ENCODE data around the gene CIAPIN1. TPM values are rescaled to one million over a fixed set of nuclear protein-coding genes. Genes with fewer than 3 reads are reported as not detected.

CIAPIN1 gene
- total and polyA plus RNA-seq, 9 donors, result 45.8 to 65.8 (median 59.7) TPM

DNA sequence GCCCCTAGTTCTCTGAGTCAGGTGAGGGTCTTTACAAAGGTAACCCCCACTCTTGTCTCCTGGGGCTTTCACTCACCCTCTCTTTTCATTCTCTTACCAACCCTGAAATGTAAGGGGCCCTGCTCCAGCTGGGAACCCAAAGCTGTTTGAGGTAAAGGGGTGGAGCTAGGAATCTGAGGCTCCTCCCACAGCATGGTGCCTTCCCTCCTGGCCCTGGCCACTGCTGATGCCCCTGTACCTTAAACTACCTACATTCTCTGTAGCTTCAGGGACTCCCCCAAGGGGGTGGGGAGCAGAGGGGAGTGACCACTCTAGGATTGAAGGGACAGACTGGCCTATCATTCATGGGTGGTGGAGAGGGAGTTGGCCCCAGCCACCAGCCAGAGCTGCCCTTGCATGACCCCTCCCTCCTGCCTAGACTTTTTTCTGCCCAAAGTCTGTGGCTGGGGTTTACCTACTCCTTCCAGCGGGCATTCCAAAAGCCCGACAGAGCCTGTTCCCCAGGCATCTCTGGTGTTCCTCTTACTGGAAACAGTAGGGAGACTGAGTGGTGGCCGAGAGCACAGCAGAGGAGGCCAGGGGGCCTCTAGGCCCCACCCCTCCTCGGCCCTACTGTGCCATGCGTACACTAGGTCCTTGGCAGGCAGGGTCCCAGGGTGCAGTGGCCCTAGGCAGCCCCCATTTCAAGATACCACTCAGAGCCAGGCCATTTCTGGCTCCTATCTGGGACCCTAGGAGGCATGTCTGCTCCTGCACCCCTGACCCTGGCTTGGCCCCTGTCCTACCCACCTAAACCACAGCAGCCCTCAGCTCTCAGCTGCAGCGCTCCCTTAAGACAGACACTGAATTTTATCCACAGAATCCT lies 29.6 kb upstream of the CIAPIN1 start:
- Histone ChIP-seq H3K9me3 (replicated peaks; ENCODE audit: control insufficient read depth, low read depth, low read length) (no peaks in the 10 kb centered on the region), H3K27me3 (ENCODE audit: control insufficient read depth, insufficient read depth, low read length) (peaks cover 5% of the 10 kb centered on the region), H3K36me3 (ENCODE audit: control insufficient read depth, insufficient read depth, low read length) (peaks cover 21% of the 10 kb centered on the region), H3K4me3 (ENCODE audit: low read length) (no peak overlapping the region), H3K4me1 (ENCODE audit: control insufficient read depth, insufficient read depth, low read length) (peaks cover 41% of the 10 kb centered on the region), H3K27ac (ENCODE audit: low read length) (no peak overlapping the region)
- no peak for DNase-seq
- WGBS (ENCODE audit: insufficient coverage), result 69% methylated on average over 5 of the region's 6 CpGs

DNA sequence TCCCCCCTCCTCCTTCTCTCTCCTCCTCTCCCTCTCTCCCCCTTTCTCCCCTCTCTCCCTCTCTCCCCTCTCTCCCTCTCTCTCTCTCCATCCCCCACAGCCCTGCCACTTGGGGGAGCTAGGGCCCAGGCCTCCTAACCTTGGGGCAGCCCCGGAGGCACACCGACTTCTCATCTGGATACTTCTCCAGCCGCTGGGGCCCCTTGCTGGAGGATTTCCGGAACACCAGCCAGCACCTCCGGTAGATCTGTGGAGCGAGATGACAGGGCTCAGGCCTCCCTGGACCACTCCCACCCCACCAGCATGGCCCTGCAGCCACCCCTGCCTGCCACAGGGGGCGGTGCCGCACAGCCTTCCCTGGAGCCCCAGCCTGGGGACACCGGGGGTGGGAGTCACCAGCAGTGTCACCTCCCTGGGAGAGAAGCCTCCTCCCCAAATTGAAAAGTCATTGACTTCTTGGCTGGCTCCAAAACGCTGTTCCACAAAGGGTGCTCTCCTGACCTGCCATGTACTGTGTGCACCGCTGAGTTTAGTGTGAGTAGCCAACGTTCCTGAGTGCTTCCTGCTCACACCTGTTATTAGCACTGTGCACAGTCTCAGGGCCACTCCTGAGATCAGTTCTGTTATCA lies 28.6 kb upstream of the CIAPIN1 start:
- WGBS (ENCODE audit: insufficient coverage), result 8% methylated on average over 7 of the region's 12 CpGs
- Histone ChIP-seq H3K27ac (ENCODE audit: low read length) (no peak overlapping the region), H3K4me1 (ENCODE audit: control insufficient read depth, insufficient read depth, low read length) (peaks cover 44% of the 10 kb centered on the region), H3K36me3 (ENCODE audit: control insufficient read depth, insufficient read depth, low read length) (peaks cover 29% of the 10 kb centered on the region), H3K4me3 (ENCODE audit: low read length) (no peak overlapping the region), H3K27me3 (ENCODE audit: control insufficient read depth, insufficient read depth, low read length) (peaks cover 5% of the 10 kb centered on the region), H3K9me3 (replicated peaks; ENCODE audit: control insufficient read depth, low read depth, low read length) (no peaks in the 10 kb centered on the region)
- DNase-seq, result peak; percentile 30

DNA sequence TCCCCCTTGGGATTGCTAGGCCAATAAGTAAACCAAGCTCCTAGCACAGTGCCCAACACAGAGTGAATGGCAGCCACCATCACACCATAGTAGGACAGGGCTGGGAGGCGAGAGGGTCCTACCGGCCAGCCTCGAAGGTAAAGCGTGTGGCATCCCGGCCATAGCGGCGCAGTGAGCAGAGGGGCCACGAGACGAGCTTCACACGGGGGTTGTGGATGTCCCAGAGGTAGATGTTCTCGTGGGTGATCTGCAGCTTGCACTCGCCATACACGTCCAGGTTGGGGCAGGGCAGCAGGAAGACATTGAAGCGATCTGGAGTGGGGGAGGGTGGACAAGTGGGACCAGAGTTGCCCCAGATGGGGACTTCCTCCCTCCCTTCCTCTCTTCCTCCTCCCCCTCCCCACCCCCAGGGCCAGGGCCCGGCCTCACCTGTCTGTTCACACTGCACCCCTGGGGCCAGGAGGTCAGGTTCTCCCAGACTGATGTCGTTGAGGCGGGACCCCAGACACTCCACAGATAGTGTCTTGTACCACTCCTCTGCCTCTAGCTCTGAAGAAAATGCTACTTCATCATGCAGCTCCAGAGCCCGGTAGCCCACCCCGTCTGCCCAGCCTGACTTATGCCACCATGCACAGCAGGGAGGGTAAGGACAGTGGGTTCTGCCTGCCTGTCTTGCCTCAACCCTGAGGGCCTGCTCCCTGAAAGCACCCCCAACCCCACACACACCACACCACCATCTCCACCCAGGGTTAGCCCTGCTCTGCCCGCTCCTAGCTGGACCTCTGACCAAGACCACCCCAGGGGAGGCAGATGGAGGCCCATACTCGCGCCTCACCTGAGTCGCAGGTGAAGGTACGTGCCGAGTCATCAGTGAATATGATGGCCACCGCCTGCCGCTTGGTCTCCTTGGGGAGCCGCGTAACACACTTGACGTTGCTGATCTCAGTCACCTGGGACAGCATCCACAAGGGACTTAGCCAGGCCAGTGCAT lies 27.8 kb upstream of the CIAPIN1 start:
- Histone ChIP-seq H3K4me1 (ENCODE audit: control insufficient read depth, insufficient read depth, low read length) (peaks cover 42% of the 10 kb centered on the region), H3K36me3 (ENCODE audit: control insufficient read depth, insufficient read depth, low read length) (peaks cover 38% of the 10 kb centered on the region), H3K27me3 (ENCODE audit: control insufficient read depth, insufficient read depth, low read length) (peaks cover 5% of the 10 kb centered on the region), H3K4me3 (ENCODE audit: low read length) (no peak overlapping the region), H3K27ac (ENCODE audit: low read length) (no peak overlapping the region), H3K9me3 (replicated peaks; ENCODE audit: control insufficient read depth, low read depth, low read length) (no peaks in the 10 kb centered on the region)
- DNase-seq, result no peak
- 73% methylated on average over 20 of the region's 30 CpGs for WGBS (ENCODE audit: insufficient coverage)

DNA sequence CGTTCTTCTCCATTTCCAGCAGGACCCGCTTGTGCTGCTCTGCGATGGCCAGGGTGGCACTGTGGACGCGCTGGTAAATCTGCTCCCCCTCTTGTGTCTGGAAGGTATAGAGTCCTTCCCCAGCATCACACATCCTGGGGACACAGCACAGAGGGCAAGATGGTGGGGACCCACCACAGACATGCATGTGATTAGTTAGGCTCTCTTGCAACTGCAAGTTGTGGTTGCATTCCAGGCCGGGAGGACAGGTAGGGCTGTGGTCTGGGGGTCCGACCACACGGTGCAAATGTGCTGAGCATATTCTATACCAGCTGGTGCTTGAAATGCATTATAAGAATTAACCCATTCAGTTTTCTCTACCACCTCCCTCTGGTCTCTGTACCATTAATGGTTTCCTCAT lies 26.7 kb upstream of the CIAPIN1 start:
- 50% methylated on average over 1 of the region's 8 CpGs for WGBS (ENCODE audit: insufficient coverage)
- H3K4me1 ChIP-seq (ENCODE audit: control insufficient read depth, insufficient read depth, low read length), result peaks cover 32% of the 10 kb centered on the region

DNA sequence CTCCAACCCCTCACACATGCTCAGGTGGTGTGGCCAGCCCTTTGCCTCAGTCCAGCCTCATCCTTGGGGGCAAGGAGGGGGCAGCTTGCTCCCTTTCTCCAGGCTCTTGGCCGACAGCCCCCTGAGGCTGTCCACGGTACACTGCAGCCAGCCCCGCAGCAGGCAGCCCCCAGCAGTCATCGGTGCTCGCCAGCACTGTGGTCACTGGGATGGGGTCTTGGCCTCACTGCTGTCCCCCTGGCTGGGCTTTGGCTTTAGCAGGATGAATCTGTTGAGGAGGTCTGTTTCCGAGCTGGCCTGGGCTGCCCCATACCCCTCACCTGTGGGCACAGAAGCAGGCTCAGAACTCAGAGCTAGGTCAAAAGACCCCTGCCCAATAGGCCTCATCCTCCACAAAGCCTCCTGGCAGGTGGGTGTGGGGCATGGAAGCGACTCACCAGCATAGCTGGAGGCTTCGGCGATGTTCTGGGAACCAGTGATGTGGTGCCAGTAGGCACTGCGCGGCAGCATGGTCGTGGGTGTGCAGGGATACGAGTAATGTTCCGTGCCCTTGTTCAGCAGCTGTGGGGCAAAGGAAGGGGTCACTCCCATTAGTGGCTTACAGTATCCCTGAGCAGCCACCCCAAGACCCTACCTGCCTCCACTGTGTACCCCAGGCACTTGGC lies 26.1 kb upstream of the CIAPIN1 start:
- Histone ChIP-seq H3K36me3 (ENCODE audit: control insufficient read depth, insufficient read depth, low read length) (peaks cover 53% of the 10 kb centered on the region), H3K9me3 (replicated peaks; ENCODE audit: control insufficient read depth, low read depth, low read length) (no peaks in the 10 kb centered on the region), H3K4me3 (ENCODE audit: low read length) (no peak overlapping the region), H3K4me1 (ENCODE audit: control insufficient read depth, insufficient read depth, low read length) (peaks cover 26% of the 10 kb centered on the region), H3K27me3 (ENCODE audit: control insufficient read depth, insufficient read depth, low read length) (no peaks in the 10 kb centered on the region), H3K27ac (ENCODE audit: low read length) (no peak overlapping the region)
- no peak for DNase-seq
- 83% methylated on average over 8 of the region's 14 CpGs for WGBS (ENCODE audit: insufficient coverage)

More for the DNA sequence above, 26.7 kb upstream of the CIAPIN1 start:
- H3K27me3 ChIP-seq (ENCODE audit: control insufficient read depth, insufficient read depth, low read length), result no peaks in the 10 kb centered on the region
- no peak overlapping the region for H3K27ac ChIP-seq (ENCODE audit: low read length)
- H3K36me3 ChIP-seq (ENCODE audit: control insufficient read depth, insufficient read depth, low read length), result peaks cover 49% of the 10 kb centered on the region
- no peaks in the 10 kb centered on the region for H3K9me3 ChIP-seq (replicated peaks; ENCODE audit: control insufficient read depth, low read depth, low read length)
- no peak for DNase-seq
- H3K4me3 ChIP-seq (ENCODE audit: low read length), result no peak overlapping the region

DNA sequence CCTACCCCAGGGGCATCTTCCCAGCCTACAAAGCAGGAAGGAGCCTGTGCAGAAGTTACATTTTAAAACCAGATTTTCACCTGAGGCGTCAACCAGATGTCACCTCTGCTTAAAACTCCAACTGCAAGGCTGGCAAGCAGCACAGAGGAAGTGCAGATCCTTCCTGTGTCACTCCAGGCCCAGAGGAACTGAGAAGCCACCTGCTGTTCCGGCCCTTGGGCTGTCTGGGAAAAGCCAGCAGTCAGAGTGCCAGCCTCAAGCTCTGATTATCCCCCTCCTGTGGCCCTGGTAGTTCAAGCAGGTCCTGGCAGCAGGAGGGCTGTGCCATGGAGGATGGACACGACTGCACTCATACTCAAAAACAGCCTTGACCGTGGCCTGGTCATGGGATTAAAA lies 25.5 kb upstream of the CIAPIN1 start:
- DNase-seq, result no peak
- Histone ChIP-seq H3K9me3 (replicated peaks; ENCODE audit: control insufficient read depth, low read depth, low read length) (no peaks in the 10 kb centered on the region), H3K27ac (ENCODE audit: low read length) (no peak overlapping the region), H3K36me3 (ENCODE audit: control insufficient read depth, insufficient read depth, low read length) (peaks cover 59% of the 10 kb centered on the region), H3K4me1 (ENCODE audit: control insufficient read depth, insufficient read depth, low read length) (peaks cover 21% of the 10 kb centered on the region), H3K4me3 (ENCODE audit: low read length) (no peak overlapping the region), H3K27me3 (ENCODE audit: control insufficient read depth, insufficient read depth, low read length) (no peaks in the 10 kb centered on the region)
- WGBS (ENCODE audit: insufficient coverage), result 46% methylated on average over 2 of the region's 4 CpGs

DNA sequence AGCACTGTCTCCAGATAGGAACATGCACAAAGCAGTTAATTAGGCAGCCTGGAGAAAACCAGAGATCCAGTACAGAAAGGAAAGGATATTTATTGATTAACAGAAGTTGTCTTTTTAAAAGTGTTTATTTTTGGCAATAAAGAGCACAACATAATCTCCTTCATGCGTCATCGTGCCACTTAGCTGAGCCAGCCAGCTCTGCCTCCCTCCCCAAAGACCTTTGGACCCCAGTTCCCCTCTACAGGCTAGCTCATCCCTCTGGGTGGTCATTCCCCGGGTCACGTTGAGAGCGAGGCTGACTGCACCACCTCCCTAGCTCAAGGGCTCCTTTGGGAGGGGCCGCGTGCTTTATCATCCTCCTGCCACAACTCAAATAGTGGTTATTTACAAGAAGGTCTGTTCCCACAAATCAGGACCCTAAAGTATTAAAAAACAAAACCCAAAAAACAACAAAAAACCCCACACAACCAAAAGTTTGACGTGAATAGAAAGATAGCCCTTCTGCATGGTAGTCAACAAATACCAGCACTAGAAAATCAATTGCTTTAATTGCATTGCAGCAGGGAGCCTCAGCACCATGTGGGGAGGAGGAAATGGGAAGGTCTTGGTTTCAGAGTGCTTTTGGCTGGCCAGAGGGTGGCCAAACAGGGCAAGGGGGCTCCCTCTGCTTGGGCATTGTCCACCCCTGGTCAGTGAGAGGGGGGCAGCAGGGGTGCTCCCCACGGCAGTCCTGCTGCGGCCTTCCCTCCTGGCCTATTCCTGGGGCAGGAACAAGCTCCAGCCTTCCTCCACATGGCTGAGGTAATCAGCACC lies 24.9 kb upstream of the CIAPIN1 start:
- no peak for DNase-seq
- Histone ChIP-seq H3K4me1 (ENCODE audit: control insufficient read depth, insufficient read depth, low read length) (peaks cover 21% of the 10 kb centered on the region), H3K27ac (ENCODE audit: low read length) (no peak overlapping the region), H3K4me3 (ENCODE audit: low read length) (no peak overlapping the region), H3K36me3 (ENCODE audit: control insufficient read depth, insufficient read depth, low read length) (peaks cover 63% of the 10 kb centered on the region), H3K9me3 (replicated peaks; ENCODE audit: control insufficient read depth, low read depth, low read length) (no peaks in the 10 kb centered on the region), H3K27me3 (ENCODE audit: control insufficient read depth, insufficient read depth, low read length) (no peaks in the 10 kb centered on the region)
- 49% methylated on average over 7 of the region's 10 CpGs for WGBS (ENCODE audit: insufficient coverage)

DNA sequence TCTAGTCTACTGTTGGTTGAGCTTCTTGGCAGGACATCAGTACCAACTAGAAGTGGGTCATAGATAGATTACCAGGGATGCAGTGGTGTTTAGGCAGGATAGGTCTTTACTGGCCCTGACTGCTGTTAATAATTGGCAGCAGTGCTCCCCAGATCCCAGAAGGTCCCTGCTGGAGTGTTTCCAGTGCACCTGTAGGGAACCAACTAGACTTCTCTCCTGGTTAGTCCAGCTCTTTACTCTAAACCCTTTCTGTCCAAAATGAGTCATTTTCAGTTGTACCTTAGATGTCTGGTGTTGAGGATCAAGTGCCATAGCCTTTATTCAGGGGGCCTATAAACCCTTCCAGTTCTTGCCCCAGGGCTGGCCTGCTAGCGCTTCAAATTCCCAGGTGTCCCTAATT lies 24.0 kb upstream of the CIAPIN1 start:
- H3K4me1 ChIP-seq (ENCODE audit: control insufficient read depth, insufficient read depth, low read length), result peaks cover 15% of the 10 kb centered on the region
- no peaks in the 10 kb centered on the region for H3K9me3 ChIP-seq (replicated peaks; ENCODE audit: control insufficient read depth, low read depth, low read length)
- H3K27me3 ChIP-seq (ENCODE audit: control insufficient read depth, insufficient read depth, low read length), result no peaks in the 10 kb centered on the region
- no peak overlapping the region for H3K27ac ChIP-seq (ENCODE audit: low read length)
- H3K36me3 ChIP-seq (ENCODE audit: control insufficient read depth, insufficient read depth, low read length), result peaks cover 68% of the 10 kb centered on the region
- no peak for DNase-seq
- no peak overlapping the region for H3K4me3 ChIP-seq (ENCODE audit: low read length)
- 57% methylated on average over 1 of the region's 1 CpG for WGBS (ENCODE audit: insufficient coverage)

DNA sequence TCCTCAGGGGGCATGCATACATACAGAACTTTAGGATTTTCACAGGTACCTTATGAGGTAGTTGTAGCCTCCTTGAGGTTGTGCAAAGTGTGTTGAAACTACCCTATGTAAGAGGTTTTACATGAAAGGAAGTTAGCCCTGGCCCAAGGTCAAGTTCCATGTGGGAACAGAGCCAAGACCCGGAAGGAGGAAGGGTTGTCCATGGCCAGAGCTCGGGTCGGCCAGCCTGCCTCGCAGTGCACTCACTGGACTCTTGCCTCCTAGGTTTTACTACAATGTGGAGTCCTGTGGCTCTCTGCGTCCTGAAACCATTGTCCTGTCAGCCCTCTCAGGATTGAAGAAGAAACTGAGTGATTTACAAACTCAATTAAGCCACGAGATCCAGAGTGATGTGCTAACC lies 23.5 kb upstream of the CIAPIN1 start:
- Histone ChIP-seq H3K9me3 (replicated peaks; ENCODE audit: control insufficient read depth, low read depth, low read length) (no peaks in the 10 kb centered on the region), H3K4me3 (ENCODE audit: low read length) (no peak overlapping the region), H3K27ac (ENCODE audit: low read length) (no peak overlapping the region), H3K36me3 (ENCODE audit: control insufficient read depth, insufficient read depth, low read length) (peaks cover 73% of the 10 kb centered on the region), H3K4me1 (ENCODE audit: control insufficient read depth, insufficient read depth, low read length) (peaks cover 10% of the 10 kb centered on the region), H3K27me3 (ENCODE audit: control insufficient read depth, insufficient read depth, low read length) (no peaks in the 10 kb centered on the region)
- DNase-seq, result peak; percentile 52
- WGBS (ENCODE audit: insufficient coverage), result 18% methylated on average over 5 of the region's 6 CpGs

Data from muscle of leg (tissue), 11 donors.